Psoas muscle (tissue), 8 donors: ENCODE measurements around the gene APLP2. TPM values are rescaled to one million over a fixed set of nuclear protein-coding genes. Genes with fewer than 3 reads are reported as not detected.

Experiments
- ATAC-seq, 4 donors: fragments of 200-7000 bp; cut with Tn5 transposase; one replicate each; pipeline ENCODE4 v1.9.1; 2020; ENCODE audit warnings: moderate library complexity in 3 of 4, mild to moderate bottlenecking in 2 of 4
- DNase-seq, 2 donors: peaks; one replicate each; pipeline ENCODE4 v3.0.0-alpha.2; 2020
- H3K27ac ChIP-seq: fragments of 200-600 bp; one replicate; pipeline ENCODE4 v1.8.0; 2022
- H3K27me3 ChIP-seq, 3 donors: fragments of 200-600 bp in 1 of 3; one replicate each; pipeline versions ENCODE4 v1.6.1 to v1.8.0; 2013 to 2022; ENCODE audit warnings: low read length in 2 of 3, mild to moderate bottlenecking in 2 of 3, moderate library complexity in 1 of 3; ENCODE audit not compliant: insufficient read depth in 3 of 3
- H3K36me3 ChIP-seq, 2 donors: fragments of 200-600 bp in 1 of 2; one replicate each; pipeline versions ENCODE4 v1.6.1 to v1.8.0; 2013 to 2022; ENCODE audit warnings: low read depth in 1 of 2, mild to moderate bottlenecking in 1 of 2, moderate library complexity in 1 of 2; ENCODE audit not compliant: insufficient read depth in 1 of 2
- H3K4me1 ChIP-seq: fragments of 200-600 bp; one replicate; pipeline ENCODE4 v1.8.0; 2022
- H3K4me3 ChIP-seq: fragments of 200-600 bp; one replicate; pipeline ENCODE4 v1.8.0; 2022; ENCODE audit warnings: mild to moderate bottlenecking
- H3K9me3 ChIP-seq: fragments of 200-600 bp; one replicate; pipeline ENCODE4 v1.8.0; 2022
- CTCF ChIP-seq: fragments of 200-600 bp; IDR thresholded peaks from one replicate; pipeline ENCODE4 v1.8.0; 2022; ENCODE audit warnings: antibody characterized with exemption
- WGBS, 3 donors: extraction: QIAGEN DNeasy Blood & Tissue Kit; methylation state at CpG; one replicate each; pipeline versions ENCODE4 v1.1.6 to v1.1.7; 2013; 5-methylcytosine and 5-hydroxymethylcytosine counted together
- intact Hi-C, 2 donors: fragments of 100-400 bp; cut with DNase I; formaldehyde crosslinking; loops; one replicate each; pipeline versions ENCODE4 v1.11.0 to v1.14.2; 2022
- polyA plus RNA-seq, 3 donors: library from polyadenylated mRNA; stranded (reverse); fragments of 200-250 nt; gene quantifications; one replicate each; pipeline ENCODE4 v1.2.3, GENCODE V29; 2013
- total RNA-seq, 4 donors: library from RNA; stranded (reverse); fragmentation: NEBNext Ultra II Directional in 2 of 4; extraction: Animal tissue kit (Norgen Biotek cat#: 25700) in 2 of 4; gene quantifications; one replicate each; pipeline versions ENCODE4 v1.2.1 to v1.2.4, GENCODE V29; 2021 to 2023
- donor health status: healthy with polysubstance abuse.
- donor health status: DM: no; HTN: no; CAD: no; lungs with moderate emphysema.
- donor health status: Bipolar disorder and iron deficiency.
- donor health status: healthy.
- donor health status: DM: yes; HTN: yes; CAD: no.
- donor health status: DM: no; HTN: no; CAD: no.
- donor health status: DM: no; HTN: no; CAD: no.
- donor health status: DM: yes; HTN: yes; CAD: no.

Gene APLP2
- total and polyA plus RNA-seq, 7 donors, result 37.8 to 96.7 (median 67.6) TPM

GRCh38 chr11:130040281-130040940 lies 29.3 kb upstream of the APLP2 start:
- ATAC-seq, result no peak
- DNase-seq, result no peak
- intact Hi-C loops, result no loop called here
- no peak overlapping the region for H3K4me3 ChIP-seq
- TF ChIP-seq CTCF, result no peak
- H3K27ac ChIP-seq, result no peak overlapping the region
- no peaks in the 10 kb centered on the region for H3K4me1 ChIP-seq
- H3K9me3 ChIP-seq, result no peaks in the 10 kb centered on the region
- H3K36me3 ChIP-seq, result no peaks in the 10 kb centered on the region
- peaks cover 0 to 5% (median 0%) of the 10 kb centered on the region in 3 donors for H3K27me3 ChIP-seq
- 85 to 93% (median 90%) methylated on average over 49 of the region's 49 CpGs for whole genome bisulfite sequencing, 3 donors

- DNase-seq (no peak), ATAC-seq (peak in 1 of 4 donors; percentile 35)
- H3K27me3 ChIP-seq, result peaks cover 0 to 5% (median 0%) of the 10 kb centered on the region in 3 donors
- intact Hi-C loops, result no loop called here
- no peak for TF ChIP-seq CTCF
- H3K4me1 ChIP-seq, result no peaks in the 10 kb centered on the region
- no peaks in the 10 kb centered on the region for H3K9me3 ChIP-seq
- no peak overlapping the region for H3K4me3 ChIP-seq
- WGBS, 3 donors, result 74 to 86% (median 81%) methylated on average over 16 of the region's 16 CpGs
- no peaks in the 10 kb centered on the region for H3K36me3 ChIP-seq
- H3K27ac ChIP-seq, result no peak overlapping the region
Observed at GRCh38 chr11:130042093-130042591, 27.6 kb upstream of the APLP2 start.

GRCh38 chr11:130043575-130043974 lies 26.1 kb upstream of the APLP2 start:
- WGBS, 3 donors, result 66 to 72% (median 66%) methylated on average over 5 of the region's 5 CpGs
- intact Hi-C loops, result no loop called here
- no peak for TF ChIP-seq CTCF
- Histone ChIP-seq H3K27ac (no peak overlapping the region), H3K4me3 (no peak overlapping the region), H3K36me3 (no peaks in the 10 kb centered on the region), H3K27me3 (peaks cover 0 to 5% (median 0%) of the 10 kb centered on the region in 3 donors), H3K4me1 (no peaks in the 10 kb centered on the region), H3K9me3 (no peaks in the 10 kb centered on the region)
- DNase-seq (no peak), ATAC-seq (no peak)

- no peak overlapping the region for H3K27ac ChIP-seq
- H3K4me1 ChIP-seq, result no peaks in the 10 kb centered on the region
- WGBS, 3 donors, result 73 to 86% (median 84%) methylated on average over 1 of the region's 1 CpG
- no peaks in the 10 kb centered on the region for H3K27me3 ChIP-seq
- intact Hi-C loops, result no loop called here
- TF ChIP-seq CTCF, result no peak
- DNase-seq (no peak), ATAC-seq (no peak)
- no peaks in the 10 kb centered on the region for H3K9me3 ChIP-seq
- H3K4me3 ChIP-seq, result no peak overlapping the region
- no peaks in the 10 kb centered on the region for H3K36me3 ChIP-seq
Observed at GRCh38 chr11:130047141-130047540, 22.6 kb upstream of the APLP2 start.
